Stimulated activated CD4-positive, alpha-beta T cell treated with anti-CD3 and anti-CD28 coated beads, Interleukin-2, amount 100 ng/mL, for 48 hours (primary cell): ENCODE measurements around the gene HTT.
A peak's percentile ranks its signal among the peaks of the same experiment; 100 is the strongest.

ENCODE experiments used
- DNase-seq, 2 donors: peaks; one replicate each; pipeline ENCODE4 v3.0.0-alpha.2; 2020

HTT gene

DNA sequence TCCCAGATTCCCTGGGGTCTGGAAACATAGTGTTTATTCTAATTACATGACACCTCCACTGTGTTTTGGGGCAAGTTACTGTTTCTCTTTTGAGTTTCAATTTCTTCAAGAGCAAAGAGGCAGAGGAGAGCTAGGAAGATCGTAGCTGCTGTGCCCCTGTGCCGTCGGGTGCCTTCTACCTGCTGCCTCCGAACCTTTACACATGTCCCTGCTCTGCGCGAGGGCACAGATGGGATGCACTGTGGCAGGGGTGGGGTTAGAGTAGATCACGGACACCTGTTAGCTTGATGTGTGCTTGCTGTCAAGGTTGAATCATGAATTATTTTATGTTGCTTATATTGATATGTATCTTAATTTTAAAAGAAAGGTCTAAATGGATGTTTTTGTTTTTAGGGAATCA, 103.4 kb downstream of the HTT start:
- no peak for DNase-seq

DNA sequence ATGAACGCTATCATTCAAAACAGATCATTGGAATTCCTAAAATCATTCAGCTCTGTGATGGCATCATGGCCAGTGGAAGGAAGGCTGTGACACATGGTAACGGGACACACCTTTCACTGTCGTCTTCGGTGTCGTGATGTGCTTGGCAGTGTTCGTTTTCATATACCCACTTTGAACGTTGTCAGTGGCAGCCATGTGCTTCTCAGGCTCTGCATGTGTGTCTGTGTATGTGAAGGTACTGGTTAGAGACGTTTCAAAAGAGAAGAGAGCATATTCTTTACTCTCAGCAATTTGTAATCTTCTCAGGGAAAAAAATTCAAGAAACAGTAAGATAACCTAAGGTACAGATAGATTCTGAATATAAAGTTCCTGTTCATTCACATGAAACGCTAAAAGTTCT, 103.9 kb downstream of the HTT start:
- no peak for DNase-seq

DNA sequence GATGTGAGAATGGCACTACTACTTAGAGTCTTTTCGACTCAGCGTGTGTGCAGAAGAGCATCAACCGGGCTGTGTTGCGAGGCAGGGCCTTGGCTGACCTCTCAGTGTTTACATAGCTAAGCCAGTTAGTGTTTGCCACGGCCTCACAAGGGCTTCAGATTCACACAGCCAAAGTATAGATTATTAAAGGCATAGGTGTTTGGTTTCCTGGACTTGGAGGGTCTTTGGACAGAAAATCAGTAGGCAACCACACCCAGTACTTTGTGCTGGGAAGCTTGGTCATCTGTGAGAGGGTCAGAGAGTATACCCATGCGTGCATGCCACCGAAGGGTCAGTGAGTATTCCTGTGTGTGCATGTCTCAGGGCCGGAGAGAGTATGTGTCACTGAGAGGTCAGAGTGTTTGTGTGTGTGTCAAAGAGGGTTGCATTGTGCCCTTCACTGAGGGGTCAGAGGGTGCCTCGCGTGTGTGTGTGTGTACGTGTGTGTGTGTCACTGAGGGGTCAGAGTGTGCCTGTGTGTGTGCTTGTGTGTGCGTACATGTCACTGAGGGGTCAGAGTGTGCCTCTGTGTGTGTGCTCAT, 104.7 kb downstream of the HTT start:
- DNase-seq: no peak

DNA sequence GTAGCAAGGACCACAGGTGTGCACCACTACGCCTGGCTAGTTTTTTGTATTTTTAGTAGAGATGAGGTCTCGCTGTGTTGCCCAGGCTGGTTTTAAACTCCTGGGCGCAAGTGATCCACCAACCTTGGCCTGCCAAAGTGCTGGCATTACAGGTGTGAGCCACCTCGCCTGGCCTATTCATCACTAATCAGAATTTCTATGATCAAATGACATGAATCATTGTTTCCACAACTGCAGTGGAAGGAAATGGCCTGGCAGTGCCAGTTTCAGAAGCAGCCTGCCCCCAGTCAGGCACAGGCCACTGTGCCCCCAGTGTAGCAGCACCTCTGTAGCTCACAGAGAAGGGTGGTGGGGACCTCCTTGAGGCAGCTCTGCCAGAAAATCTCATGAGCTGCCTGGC, 108.5 kb downstream of the HTT start:
- no peak for DNase-seq

DNA sequence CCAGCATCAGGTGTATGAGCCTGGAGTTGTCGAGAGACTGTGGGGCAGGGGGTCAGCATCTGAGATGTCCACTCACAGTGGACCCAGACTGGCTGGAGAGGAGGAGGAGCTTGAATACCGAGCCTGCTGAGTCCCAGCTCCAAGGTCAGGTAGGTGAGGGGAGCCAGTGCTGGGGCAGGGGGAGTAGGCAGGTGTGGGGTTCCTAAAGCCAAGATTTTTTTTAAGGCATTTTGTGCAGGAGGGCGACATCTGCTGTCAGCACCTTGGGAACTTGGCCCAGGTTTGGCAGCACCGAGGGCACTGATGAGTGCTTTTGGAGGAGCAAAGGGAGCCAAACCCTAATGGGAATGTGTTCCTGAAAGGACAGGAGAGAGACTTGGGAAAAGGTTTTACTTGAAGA, 110.2 kb downstream of the HTT start:
- no peak for DNase-seq

DNA sequence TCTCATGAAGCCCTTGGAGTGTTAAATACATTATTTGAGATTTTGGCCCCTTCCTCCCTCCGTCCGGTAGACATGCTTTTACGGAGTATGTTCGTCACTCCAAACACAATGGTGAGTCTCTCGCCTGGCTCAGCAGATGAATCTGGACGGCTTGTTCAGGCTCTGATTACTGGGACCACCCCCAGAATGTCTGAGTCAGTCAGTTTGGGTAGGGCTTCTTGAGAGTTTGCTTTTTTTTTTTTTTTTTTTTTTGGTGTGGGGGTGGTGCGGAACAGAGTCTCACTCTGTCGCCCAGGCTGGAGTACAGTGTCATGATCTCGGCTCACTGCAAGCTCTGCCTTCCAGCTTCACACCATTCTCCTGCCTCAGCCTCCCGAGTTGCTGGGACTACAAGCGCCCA, 112.1 kb downstream of the HTT start:
- no peak for DNase-seq

DNA sequence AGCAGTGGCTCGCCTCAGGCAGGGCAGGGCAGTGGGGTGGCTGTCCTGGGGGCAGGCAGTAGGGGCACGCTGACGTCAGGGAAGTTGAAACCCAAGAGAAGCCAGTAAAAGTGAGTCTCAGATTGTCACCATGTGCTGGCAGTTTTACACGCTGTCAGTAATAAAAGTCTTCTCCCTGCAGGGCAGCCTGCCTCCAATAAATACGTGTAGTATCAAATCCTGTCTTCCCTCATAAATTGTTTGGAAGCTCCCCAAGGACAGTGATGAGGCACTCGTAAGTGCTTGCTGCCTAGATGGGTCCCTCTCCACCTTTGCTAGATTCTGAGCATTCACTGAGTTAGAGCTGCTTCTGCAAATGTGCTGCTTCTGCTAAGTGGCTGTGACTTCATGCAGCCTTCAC, 113.6 kb downstream of the HTT start:
- DNase-seq: no peak

DNA sequence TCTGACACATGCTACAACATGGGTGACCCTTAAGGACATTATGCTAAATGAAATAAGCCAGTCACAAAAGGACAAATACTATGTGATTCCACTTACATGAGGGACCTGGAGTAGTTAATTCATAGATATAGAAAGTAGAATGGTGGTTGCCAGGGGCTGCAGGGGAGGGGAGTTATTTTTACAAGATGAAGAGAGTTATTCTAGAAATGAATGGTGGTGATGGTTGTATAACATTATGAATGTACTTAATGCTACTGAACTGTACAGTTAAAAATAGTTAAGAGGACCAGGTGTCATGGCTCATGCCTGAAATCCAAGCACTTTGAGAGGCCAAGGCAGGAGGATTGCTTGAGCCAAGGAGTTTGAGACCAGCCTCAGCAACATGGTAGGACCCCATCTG, 115.0 kb downstream of the HTT start:
- DNase-seq: no peak

DNA sequence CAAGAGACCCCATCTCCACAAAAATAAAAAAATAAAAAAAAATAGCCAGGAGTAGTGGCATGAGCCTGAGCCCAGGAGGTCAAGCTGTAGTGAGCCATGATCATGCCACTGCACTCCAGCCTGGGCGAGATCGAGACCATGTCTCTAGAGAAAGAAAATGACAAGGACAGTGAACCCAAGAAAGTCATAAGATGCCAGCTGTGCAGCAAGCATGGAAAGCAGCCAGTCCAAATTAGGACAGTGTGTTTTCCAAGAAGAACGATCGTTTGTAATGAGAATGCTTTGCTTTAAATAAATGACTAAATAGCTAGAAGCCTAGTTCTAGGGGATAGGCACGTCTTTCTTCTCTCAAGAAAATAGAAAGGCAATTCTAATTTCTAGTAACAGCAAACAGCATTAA, 116.1 kb downstream of the HTT start:
- no peak for DNase-seq

DNA sequence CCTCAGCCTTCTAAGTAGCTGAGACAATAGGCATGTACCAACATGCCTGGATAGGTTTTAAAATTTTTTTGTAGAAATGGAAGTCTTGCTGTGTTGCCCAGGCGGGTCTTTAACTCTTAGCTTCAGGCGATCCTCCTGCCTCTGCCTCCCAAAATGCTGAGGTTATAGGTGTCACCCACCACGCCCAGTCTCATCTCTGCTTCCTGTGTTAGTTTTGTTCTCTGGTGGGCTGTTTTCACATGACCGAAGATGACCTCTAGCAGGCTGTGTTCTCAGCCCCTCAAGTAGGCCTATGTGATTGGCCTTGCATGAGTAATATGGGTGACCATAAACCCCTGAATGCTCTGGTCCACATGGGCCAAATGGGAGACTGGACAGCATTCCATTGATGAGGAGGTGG, 117.7 kb downstream of the HTT start:
- no peak for DNase-seq

DNA sequence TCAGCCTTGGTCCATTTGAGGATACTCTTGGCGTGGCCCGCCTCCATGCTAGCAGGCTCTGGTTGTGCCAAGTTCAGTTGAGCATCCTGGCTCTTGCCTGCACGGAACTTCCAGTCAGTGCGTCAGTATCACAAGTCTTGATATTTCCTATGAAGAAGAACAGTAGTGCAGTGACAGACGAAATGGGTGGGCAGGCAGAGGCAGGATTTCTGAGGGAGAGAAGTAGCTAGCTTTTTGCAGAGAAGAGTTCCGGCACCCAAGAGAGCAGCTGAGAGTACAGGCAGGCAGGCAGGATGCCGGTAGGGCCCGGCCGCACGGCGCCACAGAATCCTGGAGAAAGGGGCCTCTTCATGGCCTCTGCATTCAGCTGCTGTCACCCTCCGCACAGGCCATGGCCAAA, 118.3 kb downstream of the HTT start:
- no peak for DNase-seq

DNA sequence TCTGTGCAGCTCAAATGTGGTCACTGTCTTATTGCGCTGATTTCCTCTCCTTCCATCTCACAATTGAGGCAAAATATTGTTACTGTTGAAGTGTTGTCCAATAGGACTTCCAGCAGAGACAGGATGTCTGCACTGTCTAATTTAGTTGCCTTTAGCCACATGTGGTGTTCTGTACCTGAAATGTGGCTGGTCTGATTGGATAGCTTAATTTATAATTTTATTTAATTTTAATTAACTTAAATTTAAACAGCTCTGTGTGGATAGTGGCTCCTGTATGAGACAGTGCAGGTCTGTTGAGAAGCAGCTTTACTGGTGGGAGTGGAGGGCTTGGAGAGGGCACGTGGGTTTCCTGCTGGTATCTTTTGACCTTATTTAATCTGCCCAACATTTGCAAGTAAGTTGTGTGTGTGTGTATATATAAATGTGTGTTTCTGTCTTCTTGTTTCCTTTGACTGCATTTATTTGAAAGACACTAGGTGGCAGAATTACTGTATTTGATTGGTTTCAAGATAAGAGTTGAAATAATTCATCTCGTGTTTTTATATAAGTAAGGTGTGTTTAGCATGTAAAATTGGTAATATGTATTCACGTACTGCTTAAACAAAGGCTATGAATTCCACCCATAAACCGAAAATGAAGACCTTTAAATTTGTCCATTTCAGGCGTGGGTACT, 119.2 kb downstream of the HTT start:
- DNase-seq: no peak

DNA sequence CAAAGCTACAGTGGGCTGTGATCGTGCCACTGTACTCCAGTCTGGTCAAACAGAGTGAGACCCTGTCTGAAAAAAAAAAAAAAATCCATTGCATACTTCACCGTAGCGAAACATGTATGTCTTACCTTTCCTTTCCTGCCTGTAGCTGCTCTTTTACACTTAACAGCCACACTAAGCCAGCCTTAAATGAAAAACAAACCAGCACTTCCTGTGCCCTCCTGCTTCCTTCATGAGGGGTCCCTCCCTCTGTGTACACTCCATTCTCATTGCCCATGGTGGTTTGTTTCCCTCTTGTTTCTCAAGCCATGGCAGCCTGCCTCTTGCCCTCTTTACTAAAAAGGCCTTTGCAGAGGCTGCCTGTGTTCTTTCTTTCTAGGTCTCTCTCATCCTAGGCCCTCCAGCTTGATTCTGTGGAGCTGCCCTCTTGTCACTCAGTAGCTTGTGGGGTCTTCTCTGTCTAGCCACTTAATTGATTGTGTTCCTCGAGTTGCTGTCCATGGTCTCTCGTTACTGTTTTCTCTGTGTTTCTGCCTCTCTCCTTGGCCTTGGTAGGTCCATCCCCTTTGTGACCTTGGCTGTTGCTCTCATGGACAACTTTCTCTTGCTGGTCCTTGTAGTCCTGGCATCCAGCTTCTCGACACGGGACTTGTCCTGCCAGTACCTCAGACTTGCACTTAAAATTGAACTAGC, 122.3 kb downstream of the HTT start:
- no peak for DNase-seq

DNA sequence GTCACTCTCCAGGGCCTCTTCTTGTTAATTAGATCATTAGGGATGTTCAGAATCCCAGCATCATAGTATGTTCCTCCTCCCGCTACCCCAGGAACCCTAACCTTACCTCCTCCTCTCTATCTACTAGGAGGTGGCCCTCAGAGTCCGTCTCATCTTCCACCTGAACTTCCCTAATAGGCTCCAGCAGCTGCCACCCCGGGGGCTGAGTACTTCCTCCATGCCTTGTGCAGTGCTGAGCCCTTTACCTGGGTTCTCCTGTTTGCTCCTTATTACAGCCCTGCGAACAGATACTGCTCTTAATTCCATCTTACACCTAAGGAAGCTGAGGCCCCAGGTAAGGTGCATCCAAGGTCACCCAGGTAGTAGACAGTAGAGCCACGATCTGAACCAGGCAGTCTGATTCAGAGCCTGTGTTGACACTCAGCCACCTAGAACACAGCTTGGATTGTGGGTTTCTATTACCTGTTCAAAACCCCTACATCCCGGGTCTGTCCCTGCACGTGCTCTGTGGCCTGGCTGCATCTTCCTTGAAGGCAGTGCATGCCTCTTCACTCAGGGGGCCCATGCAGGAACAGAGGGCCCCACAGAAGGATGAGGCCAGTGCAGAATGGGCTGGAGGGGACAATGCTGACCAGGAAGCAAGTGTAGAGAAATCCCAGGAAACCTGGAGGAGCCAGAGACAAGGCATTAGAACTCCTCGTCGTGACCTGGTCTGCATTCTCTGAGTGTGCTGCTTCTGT, 123.1 kb downstream of the HTT start:
- no peak for DNase-seq

DNA sequence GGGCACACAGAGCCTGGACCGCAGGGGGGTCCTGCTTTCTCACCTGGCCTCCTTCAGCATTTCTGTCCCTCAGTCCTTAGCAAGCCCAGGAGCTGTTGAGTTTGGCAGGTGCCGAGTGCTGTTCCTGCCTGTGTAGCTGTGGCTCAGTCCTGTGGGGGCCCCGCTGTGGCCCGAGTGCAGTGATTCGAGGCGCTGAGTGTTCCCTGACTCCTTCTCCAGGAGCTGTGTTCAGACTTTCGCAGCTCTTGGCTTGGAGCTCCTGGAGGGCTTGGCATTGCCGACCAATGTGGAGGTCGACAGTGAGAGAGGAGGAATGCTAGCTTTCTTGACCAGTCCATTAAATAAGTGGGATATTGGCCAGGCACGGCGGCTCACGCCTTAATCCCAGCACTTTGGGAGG, 124.4 kb downstream of the HTT start:
- no peak for DNase-seq

DNA sequence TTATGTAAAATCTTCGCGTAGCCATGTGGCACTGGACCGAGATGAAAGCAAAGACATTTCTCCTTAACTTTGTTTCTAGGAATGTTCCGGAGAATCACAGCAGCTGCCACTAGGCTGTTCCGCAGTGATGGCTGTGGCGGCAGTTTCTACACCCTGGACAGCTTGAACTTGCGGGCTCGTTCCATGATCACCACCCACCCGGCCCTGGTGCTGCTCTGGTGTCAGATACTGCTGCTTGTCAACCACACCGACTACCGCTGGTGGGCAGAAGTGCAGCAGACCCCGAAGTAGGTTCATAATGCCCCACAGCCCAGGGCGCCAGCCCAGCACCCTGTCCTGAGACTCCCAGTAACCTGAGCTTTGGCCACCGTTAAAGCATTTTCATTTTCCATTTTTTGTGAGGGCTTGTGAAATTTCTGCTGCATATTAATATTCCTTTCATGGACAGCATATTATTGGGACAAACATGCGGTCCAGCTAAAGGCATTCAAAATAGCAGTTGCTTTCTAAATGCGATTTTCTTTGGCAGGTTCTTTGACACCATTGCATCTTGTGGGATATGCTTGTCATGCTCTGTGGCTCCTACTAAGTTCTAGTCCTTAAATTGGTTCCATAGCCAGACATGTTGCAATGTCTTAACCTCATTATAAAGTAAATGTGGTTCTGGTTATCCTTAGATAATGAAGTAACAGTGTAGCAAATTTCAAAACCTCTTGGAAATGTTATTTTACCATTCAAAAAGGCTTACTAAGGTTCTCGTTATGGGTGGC, 125.4 kb downstream of the HTT start:
- DNase-seq: no peak

DNA sequence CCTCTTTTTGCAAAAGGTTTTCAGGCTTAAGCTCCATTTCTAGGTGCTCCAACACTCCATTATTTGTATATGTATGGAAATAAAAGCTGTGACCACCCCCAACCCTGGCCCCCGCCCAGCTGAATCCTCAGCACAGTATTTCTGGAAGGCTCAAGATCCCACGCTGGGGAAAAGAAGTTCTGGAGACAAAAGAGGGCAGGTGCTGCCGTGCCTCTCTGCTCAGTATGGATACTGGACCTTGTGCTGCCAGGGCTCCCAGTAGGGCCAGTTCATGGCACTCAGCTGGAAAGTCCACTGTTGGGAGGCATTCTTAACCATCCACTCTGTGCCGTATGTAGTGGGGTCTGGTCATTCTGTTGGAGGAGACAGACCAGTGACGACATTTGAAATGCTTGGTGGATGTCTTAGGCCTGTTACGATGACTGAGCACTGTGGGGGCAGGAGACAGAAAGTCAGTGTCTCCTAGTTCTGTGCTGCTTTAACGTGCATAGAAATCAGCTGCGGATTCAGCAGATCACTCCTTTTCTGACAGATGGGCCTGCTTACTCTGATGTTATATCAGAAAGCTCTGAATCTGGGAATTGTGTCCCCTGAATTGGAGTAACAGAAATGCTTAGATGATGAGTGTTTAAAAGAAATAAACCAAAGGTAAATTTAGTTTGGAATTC, 126.1 kb downstream of the HTT start:
- DNase-seq: no peak

DNA sequence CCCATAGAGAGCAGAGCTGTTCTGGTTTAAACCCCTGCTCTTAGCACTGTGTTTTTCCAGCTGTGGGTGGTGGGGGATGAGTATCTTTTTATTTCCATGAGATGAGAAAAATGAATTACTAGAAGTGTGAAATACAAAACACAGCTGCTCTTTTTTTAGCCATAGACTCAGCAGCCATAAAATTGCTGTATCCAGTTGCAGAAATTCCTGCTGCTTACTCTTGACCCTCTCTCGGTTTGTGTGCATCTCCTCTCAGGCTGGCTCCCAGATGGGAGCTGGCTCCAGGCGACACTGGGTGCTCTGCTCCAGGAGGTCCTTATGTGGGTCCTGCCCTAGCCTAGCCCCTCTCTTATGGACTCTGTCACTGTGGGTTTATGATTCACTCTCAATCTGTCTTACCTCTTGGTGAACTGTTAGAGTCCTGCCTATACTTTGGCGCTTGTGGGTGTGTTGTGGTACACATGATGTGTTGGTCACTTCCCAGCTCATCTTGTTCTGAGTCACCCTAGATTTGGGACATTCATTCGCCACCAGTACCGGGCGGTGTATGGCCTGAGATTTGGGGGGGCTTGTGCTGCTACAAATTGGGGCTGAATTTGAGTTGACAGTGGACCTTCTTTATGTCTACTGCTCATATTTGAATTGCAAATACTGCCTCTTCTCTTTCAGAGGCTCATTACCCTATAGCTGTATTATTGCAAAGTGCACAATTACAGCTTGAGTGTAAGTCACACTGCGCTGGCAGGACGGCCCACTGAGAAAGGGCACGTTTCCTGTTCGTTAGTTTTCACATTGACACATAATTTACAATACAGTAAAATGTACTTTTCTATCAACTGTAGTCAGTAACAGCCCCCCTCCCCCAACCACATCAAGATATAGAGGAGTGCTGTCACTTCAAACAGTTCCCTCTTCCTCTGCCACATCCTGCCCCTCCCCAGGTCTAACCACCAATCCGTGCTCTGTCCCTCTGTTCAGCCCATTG, 127.5 kb downstream of the HTT start:
- DNase-seq: peak; percentile 41 to 43

DNA sequence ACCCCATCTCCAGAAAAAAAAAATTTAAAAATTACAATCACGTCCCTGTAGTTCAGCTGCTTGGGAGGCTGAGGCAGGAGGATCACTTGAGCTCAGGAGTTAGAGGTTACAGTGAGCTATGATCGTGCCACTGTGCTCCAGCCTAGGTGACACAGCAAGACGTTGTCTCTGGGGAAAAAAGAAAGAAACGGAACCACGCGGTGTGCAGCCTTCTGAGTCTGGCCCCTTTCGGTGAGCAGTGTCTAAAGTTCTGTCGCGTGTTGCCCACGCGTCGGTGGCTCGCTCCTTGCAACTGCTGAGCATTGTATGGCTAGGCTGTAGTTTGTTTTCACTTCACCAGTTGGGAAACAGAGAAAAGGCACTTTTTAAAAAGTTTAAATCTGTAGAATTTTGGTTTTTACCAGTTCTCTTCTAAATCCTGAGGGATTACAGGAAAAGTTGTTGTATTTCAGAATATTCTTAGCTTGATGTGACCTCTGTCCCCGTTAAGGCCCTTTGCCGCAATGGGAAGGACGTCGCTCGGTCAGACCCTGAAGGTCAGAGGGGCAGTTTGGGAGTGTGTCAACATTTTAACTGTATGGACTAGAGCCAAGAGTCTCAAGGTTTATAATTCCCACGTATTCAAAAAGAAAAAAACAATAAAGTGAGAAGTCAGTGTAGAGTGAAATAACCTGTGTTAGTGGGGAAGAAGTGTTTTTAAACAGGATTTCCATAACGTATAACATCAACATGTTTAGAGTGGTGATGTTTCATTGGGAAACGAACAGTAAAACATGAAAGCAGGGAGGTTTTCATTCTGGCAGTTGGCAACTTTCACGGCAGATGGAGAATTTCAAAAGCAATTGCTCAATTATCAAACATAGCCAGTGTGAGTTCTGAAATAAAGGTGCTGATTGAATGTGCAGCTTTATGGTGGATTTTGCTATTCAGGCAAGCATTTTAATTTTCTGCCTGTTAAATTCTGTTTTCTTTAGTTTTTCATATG, 128.6 kb downstream of the HTT start:
- peak; percentile 19 to 34 for DNase-seq

DNA sequence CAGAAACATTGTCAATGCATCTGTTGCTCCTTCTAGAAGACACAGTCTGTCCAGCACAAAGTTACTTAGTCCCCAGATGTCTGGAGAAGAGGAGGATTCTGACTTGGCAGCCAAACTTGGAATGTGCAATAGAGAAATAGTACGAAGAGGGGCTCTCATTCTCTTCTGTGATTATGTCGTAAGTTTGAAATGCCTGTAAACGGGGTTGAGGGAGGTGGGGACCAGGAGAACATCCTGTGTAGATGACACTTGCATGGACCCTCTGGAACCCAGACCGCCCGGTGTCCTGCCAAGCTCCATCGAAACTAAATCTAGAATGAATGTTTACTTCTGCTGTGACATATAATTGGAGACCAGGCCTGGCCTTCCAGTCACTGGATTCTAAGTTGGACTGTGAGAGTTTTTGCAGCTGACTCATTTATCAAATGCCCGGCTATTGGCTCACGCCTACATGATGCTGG, 129.5 kb downstream of the HTT start:
- DNase-seq: no peak
